Gastroesophageal sphincter (tissue), 3 donors: Measurements from ENCODE around the gene PDCL2.

Source experiments
- CTCF ChIP-seq, 4 experiments: fragments of 200-600 bp in 2 of 4; fragments of 450-650 bp in 2 of 4; sonication (generic) in 1 of 4; IDR thresholded peaks; one replicate each; pipeline ENCODE4 v1.5.1; 2017 to 2019; ENCODE audit warnings: antibody characterized with exemption in 4 of 4, mild to moderate bottlenecking in 2 of 4, moderate library complexity in 2 of 4
- POLR2A ChIP-seq, 2 donors: fragments of 450-650 bp; IDR thresholded peaks; one replicate each; pipeline ENCODE4 v1.6.1; 2017; ENCODE audit warnings: antibody characterized with exemption in 2 of 2, mild to moderate bottlenecking in 2 of 2, moderate library complexity in 1 of 2
- POLR2AphosphoS5 ChIP-seq: sonication (generic); formaldehyde crosslinking; IDR thresholded peaks from one replicate; pipeline ENCODE4 v1.6.1; 2017; ENCODE audit warnings: antibody characterized with exemption

DNA sequence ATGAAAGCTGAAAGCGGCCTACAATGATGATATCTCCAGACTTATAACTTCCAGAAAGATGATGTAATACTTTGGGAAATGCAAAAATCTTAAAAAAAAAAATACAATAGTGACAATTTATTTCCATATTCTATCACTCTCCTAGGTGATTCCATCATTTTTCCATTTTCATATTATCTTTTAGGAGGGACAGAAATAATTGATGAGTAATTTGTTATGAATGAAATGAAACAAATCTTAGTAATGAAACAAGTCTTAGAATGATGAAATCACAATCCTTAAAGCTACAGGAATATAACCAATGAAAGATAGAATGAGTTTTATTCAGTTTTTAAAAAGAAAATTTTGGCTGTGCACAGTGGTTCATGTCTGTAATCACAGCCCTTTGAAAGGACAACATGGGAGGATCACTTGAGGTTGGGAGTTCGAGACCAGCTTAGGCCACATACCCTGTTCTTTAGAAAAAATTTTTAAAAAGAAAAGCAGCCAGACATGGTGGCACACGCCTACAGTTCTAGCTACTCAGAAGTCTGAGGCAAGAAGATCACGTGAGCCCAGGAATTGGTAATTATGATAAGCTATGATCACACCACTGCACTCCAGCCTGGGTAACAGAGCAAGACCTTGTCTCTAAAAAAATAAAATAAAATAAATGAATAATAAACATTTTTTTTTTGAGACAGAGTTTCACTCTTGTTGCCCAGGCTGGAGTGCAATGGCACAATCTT is 67.0 kb downstream of the PDCL2 start:
- TF ChIP-seq CTCF (IDR thresholded peaks at IDR 0.05) (no peak), POLR2A (IDR thresholded peaks at IDR 0.05) (no peak), POLR2AphosphoS5 (no peak)
